ENCODE data around the gene IRF2BP2.
A peak's percentile ranks its signal among the peaks of the same experiment; 100 is the strongest.

The IRF2BP2 gene

DNA sequence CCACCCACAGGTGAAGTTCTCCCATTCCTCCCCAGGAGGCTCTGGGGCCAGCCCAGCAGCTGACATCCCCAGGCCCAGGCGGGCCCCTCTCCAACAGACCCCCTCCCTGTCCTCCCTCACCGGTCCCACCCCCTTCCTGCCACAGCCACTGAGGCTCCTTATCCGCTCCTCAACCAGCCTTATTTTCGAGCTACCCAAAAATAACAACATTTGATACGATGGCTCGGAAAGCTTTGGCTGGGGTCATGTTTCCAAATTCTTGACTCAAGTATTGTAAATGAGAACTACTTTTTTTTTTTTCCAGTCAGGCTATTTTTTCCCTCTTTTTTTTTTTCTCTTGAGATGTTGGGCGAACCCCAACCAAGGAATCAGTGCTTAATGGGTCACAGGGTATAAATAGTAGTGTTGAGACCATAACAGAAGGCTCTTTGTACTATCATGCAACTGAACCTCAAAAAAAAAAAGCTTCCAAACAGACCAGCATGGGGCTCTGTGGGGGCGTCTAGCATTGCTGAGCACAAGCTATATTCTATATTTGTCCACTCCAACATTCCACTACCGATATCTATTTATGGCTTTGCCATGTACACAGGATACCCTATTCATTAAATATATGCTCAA is 27.2 kb downstream of the IRF2BP2 start:
- DNase-seq = no peak

DNA sequence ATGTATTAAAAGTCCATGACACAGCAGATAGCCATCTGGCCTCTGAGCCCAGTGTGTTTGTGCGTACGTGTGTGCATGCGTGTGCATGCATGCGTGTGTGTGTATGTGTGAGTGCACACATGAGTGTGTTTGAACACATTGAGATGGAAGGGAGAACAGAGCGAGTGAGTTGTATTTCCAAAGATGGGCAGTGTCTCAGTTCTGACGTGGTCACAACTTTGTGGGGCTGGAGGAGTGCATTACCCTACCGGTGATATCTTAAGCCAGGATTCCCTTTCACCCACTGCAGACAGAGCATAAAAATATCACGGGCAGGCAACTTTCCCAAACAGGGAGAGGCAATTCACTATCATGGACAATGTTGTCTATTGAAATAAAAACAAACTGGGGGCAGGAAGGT is 27.8 kb downstream of the IRF2BP2 start:
- DNase-seq = no peak

DNA sequence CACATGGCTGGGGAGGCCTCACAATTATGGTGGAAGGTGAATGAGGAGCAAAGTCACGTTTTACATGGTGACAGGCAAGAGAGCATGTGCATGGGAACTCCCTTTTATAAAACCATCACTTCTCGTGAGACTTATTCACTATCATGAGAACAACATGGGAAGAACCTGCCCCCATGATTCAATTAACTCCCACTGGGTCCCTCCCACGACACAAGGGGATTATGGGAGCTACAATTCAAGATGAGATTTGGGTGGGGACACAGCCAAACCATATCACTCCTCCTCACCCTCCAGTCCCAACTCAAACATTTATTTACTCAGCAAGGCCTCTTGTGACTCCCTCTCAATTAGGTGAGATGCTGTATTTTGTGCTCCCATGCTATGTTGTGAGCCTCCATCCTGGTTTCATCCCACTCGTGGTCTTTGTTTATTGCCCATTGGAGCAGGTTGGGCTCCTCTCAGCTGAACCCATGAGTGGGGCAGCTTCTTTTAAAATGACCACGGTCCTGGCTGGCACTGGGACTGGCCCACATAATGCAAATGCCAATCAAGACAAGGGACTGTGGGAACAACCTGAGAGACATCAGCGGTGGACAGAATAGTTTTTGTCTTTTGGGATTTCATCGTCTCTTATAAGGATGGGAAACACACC is 28.8 kb downstream of the IRF2BP2 start:
- DNase-seq = no peak

DNA sequence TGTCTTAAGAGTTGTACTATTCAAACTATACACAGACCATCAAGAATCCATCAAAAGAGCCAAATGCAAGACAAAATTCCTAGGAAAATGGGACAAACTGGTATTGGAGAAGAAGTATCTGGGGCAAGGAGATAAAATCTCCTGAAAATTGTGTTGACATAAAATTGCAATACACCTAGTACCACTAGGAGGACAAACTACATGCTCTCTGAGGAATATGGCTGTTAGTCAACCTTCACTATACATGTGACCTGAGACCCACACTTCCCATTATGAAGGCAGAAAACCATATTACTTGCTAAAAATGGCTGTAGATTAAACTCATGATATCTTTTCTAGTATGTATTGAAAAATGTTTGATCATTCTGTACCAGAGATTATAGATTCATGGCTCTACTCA is 30.0 kb downstream of the IRF2BP2 start:
- DNase-seq = no peak

- DNase-seq = no peak
Observed at GRCh38 chr1:234578735-234579134, 31.2 kb downstream of the IRF2BP2 start.

DNA sequence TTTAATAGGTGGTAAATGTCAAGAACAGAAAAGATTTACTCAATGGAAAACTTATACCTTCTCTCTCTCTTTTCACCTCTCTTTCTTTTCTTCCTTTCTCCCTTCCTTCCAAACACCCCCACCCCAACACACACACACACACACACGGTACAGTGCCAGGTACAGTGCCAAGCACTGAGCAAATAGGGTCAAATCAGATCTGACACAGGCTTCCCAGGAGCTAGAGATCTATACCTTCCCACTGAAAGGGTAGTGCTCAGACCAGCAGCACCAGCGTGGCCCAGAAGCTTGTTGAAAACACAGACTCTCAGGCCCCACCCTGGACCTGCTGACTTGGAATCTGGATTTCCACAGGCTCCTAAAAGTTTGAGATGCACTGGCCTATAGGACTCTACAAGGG is 31.9 kb downstream of the IRF2BP2 start:
- DNase-seq = no peak

DNA sequence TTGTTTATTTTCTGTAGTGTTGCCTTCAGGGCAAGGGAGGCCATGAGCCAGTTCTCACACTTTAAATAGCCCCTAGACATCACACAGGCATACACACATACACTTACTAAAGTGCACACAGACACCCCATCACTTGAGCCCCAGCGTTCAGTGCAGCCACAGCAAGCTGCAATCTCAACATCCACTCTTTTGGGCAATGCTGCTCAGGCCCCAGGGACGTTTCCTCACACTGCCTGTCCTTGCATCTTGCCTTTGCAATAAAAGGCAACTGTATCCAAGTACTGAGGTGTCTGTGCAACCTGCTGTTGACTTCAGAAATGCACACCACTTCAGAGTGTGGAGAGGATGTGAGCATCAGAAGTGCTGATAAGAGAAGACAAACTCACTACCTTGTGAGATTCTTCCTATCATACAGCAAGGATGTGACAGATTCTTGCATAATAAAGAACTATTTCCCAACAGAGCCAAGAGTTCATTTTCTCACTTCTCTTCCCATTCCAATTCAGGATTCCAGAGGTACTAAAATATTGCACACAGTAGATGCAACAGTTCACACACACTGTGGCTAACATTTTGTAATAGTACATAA is 36.2 kb downstream of the IRF2BP2 start:
- DNase-seq = no peak

DNA sequence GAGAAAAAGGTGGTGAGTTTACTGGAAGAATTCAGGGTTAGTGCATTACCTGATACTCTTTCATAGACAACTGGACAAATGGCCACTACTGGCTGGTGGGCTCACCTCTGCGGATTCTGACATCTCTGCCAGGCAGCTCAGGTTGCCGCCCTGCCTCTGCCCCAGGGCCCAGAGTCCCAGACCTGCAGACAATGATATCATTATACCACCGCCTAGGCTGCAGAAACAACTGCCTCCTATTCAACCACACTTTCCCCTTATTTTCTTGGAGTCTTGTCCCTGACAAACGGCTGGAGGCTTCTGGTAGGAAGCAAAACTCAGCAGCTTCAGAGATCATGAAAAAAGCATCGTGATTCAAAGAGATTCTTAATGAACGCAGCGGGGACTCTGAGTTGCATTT is 37.0 kb downstream of the IRF2BP2 start:
- no peak for DNase-seq

DNA sequence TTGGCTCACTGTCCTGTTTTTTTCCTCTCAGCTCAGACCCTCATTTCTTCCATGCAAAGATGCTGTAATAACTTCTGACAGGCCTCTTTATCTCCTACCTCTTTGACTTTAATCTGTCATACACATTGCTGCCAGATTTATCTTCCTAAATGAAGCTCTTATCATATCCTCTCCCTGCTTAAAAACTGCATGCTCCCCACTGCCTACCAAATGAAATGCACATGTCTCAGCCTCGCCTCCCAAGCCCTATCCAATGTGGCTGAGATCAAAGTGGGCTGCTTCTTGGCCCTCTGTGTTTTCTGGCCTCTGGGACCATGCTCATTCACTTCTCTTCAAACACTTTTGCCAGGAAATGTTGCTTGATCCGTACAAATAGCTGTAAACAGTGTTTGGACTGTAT is 38.3 kb downstream of the IRF2BP2 start:
- DNase-seq = no peak

DNA sequence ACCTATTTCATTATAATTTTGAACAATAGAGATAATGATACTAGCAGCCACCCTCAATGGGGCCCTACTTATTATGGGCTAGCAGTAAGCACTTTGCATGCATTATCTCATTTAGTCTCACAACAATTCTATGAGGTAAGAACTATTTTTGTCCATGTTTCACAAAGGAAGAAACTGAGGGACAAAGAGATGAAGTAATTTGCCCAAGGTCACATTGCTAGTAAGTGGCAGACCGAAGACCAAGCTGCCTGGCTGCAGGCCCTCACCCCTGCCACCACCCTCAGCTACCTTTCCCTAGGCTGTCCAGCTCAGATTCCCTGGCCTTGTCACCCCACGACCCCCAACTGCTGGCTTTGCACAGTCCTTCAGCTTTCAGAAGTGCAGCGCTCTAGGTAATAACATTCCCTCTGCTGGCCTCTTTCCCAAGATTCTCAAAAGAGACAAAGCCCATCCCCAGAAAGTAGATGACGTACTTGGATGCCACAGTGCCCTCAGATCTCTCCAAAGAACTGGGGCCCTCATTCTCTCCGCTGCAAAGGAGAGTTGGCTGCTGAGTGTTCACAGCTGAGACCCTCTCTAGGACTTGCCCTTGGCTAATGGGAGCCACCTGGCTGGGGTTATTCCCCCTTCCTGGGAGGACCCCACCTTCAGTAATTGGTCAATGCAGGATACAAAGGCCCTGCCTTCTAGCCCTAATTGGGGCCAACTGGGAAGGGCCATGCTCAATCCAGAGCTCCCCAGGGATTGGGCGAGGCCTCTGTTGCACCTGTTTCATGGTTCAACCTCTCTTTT is 39.5 kb downstream of the IRF2BP2 start:
- no peak for DNase-seq

- DNase-seq = no peak
Observed at GRCh38 chr1:234568345-234568744, 41.6 kb downstream of the IRF2BP2 start.

DNA sequence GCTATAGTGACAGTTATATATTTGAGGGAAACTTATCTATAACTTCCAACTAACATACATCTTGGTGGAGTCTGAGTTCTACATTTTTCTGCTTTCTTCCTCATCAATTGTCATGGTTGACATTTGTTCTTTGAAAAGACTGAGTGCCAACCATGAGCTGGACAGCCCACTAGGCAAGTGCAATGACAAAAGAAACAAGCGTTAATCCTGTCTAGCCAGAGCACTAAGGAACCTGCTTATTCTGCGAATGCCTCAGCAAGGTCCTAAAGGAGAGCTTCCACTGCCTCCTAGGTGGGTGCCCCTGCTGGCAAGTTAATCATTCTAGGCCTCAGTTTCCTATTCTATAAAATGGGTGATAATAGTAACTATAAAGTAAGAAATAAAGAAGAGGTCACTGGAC is 44.8 kb downstream of the IRF2BP2 start:
- DNase-seq = no peak

DNA sequence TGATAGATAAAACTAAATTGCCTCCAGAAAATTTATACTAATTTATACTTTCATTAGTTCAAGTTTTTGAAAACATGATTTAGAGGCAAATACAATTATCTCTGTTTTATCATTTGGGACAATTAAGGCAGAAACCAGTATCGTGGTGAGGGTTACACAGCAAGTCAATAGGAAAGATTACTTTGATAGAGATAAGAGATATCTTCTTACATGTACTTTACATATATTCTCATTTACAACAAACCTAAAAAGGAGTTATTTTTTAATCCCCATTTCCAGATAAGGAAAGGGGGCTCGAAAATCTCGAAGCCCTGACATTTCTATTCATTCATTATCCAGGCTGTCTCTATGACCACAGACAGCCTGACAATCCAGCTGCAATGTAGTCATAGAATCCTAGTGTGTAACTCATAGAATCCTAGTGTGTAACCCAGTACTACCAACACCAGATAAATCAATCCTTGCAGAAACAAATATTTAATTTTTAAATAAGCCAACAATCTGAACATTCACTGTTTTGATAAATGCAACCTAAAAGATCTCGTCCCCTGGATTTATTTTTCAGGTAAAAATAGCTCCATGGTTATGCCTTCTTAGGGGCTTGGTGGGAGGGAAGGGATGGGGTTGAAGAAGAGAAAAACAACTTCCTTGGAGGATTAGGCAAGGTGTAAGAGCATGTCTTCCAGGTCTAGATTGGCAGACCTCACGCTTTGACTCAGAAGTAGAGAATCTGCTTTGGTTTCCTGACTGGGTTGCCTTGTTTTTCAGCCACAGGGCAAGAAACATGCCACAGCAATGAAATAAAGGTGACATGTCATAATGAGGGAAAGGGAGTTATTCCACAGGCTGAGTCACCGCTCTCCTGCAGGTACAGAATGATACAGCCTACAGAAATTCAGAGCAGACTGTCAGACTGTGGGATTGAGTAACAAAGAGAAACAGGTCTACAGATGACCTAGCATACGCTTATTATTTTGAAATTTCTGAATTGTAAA is 45.6 kb downstream of the IRF2BP2 start:
- DNase-seq = no peak

- DNase-seq = no peak
Observed at GRCh38 chr1:234562334-234562733, 47.6 kb downstream of the IRF2BP2 start.

GRCh38 chr1:234561319-234561718 is 48.7 kb downstream of the IRF2BP2 start:
- no peak for DNase-seq

DNA sequence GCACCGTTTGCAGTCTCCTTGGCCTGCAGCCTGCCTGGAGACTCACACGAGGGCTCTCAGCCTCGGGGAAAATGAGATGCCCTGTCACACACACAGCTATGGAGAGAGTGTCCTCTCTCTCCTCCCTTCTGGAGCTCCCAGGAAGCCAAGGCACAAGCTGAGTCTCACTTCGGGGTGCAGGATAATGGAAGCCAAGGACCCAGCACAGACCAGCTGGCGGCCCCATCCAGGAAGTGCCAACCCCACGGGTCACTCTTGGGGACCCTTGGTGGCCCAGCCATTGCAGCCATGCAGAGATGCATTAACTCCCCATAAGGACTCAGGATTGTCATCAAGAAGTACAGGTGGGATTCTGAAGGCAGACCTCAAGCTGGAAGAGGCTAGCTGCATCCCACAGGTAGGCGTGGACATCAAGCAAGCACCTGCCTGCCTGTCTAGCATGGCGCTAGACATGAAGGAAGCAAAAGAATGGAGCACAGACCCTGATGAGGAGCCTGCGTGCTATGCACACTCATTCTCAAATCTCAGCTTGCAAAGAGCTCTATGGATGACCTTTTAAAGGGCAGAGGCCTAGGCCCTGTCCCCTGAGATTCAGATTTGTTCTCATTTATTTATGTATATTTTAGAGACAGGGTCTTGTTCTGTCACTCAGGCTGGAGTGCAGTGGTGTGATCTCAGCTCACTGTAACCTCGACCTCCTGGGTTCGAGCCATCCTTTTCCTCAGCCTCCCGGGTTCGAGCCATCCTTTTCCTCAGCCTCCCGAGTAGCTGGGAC is 49.9 kb downstream of the IRF2BP2 start:
- DNase-seq = no peak

DNA sequence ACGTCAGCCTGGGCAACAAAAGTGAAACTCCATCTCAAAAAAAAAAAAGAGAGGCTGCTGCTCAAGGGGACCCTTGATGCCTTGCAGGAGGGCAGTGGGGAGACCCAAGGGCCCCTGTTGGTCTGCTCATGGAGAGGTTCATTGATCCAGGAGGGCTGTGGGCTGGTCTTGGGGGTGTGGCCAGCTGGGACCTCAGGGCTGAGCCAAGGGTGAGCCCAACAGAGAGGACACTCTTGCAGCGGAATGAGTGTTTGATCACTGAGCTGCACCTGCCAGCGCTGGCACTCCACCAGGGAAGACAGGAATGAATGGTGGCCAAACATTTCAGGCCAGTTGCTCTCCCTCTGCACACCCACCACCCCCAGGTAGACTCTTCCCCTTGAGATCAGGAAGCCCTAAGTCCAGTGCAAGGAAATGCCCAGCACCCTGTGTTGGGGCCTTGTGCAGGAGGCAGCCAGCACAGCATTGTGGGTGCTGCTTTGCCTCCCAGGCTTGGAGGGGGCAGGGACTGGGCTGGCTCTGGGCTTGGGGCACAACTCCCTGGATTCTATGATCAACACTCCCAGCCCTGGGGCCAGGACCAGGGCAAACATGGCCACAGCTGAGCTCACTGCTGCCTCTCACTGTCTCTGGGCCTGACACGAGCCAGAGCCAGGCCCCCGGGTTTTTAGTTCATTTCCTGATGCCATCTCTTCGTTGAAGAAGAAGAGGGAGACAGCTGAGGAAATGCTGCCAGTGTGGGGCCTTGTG is 50.7 kb downstream of the IRF2BP2 start:
- DNase-seq = no peak

- DNase-seq = peak; percentile 35
Observed at GRCh38 chr1:234558330-234558836, 51.6 kb downstream of the IRF2BP2 start.

- DNase-seq = no peak
Observed at GRCh38 chr1:234556245-234556943, 53.6 kb downstream of the IRF2BP2 start.

DNA sequence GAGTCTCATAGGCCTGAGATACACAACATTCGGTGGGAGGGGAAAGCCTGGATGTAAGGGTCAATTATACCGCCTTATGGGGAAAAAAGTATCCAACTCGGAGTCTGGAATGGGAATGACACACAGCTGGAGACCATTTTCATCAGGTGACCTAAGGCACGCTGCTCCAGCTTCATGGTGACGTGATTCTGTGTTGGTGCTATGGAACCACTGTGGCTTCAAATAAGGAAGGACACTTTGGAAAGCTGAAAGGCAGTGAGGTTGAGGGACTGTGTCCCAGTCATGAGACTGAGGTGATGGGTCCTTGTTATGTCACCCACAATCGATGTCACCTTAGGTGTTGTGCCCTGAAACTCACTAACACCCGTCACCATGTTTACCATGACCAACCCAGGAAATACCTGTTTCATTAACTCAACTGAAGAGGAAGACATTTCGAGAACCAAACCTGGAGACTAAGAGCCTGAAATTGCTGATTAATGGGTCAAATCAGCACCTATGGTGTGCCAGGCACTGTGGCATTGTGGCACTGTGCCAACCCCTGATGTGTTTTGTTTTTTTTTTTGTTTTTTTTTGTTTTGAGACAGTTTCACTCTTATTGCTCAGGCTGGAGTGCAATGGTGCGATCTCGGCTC is 54.5 kb downstream of the IRF2BP2 start:
- no peak for DNase-seq

Data from DMS 273 treated with DMSO at 0.1 percent for 48 hours (cell line).